Measurements from ENCODE around the gene EZR.

Gene EZR

DNA sequence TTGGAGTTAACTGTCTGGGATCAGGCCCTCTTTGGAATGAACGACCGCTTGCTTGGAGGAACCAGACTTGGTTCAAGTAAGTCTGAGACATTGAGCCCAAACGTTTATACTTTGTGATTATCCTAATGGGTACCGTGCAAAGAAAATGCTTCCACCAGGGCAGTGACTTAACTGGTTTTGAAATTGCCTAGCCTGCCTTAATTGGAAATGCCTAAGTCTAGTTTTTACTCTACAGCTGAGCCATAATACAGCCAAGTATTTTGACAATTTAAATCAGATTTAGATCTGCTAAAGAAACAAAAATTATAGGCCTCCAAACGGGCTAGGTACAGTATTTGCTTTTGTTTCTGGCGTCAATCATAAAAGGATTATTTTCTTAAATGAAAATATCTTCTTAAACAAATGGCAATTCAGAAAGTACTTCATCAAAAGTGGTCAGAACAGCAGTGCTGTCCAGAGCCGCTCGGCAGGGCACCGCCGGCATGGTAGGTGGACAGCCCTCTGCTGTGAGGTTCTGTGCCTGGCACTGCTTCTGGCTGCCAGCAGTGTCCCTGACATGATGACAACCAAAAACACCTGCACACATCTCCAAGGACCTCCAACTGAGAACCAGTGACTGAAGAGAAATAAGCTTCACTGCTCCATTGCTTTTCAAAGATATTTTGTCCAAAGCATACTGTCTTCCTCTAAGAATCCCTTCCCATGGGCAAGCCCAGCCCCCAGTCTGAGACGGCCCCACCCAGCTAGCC is 55.6 kb downstream of the EZR start:
- DNase-seq (ENCODE audit: low spot score): no peak
- no peak for FAIRE-seq

DNA sequence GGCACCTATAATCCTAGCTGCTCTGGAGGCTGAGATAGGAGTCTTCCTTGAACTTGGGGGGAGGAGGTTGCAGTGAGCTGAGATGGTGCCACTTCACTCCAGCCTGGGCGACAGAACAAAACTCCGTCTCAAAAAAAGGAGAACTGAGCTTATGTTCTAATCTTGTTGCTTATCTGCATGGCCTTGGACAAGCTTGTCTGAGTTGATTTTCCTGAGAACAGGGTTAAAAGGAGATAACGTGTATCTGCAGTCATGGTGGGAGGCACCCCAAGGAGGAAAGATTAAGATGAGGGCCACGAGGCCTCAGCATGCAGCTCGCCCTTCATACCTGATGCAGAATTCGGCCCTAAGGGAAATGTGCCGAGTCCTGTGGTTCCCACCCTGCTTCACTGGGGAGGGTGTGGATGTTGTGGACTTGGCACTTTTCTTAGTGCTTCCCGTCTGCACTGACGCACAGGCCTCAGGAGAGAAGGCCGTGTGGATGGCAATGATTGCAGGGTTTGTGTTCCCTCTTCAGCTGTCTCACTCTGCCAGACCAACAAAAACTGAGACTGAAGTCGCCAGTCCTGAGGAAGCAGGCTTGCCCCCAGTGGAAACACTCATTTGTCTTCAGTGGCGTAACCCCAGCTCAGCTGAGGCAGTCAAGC is 56.3 kb downstream of the EZR start:
- FAIRE-seq: no peak
- no peak for DNase-seq (ENCODE audit: low spot score)

DNA sequence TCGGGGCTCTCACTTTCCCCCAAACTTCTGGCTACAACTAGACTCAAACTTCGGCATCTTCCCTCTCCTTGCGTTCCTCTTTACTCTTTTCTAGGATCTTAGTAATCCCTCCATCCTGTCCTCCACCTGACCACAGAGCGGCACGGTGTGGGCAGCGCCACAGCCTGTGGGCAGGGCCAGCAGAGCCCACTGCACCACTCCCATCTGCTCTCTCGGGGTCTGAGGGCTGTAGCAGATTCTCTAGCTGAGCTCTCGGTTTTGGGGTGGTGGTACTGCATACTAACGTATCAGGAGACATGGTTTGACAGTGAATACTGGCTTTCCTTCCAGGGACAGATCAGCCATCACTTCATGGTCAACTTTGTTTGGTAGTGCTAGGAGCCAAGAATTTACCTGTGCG is 57.4 kb downstream of the EZR start:
- FAIRE-seq (no peak), DNase-seq (ENCODE audit: low spot score) (no peak)

DNA sequence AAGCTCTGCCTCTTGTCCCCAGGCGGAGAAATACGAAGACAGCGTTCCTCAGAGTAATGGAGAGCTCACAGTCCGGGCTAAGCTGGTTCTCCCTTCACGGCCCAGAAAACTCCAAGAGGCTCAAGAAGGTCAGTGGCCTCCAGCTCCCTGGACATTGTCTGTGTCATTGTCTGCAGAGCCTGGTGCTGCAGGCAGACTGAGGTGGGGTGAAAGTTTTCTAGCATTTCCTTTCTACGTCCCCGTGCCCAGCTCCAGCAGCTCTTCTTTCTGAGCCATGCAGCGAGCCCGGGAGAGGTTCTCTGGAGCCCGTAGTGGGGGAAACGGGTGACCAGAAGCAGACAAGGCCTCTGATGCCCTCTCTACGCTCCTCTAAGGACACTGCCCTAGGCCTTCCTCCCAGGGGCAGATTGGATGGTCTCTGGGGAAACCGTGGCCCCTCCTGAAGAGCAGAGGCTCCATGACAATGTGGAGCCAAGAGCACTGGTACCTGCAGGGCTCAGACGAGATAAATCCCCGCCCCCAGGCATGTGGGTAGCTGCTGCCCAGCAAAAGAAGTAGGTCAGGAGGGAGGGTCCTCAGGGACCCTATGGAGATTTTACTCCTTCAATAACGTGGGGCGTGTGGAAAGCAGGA is 58.4 kb downstream of the EZR start:
- no peak for FAIRE-seq

DNA sequence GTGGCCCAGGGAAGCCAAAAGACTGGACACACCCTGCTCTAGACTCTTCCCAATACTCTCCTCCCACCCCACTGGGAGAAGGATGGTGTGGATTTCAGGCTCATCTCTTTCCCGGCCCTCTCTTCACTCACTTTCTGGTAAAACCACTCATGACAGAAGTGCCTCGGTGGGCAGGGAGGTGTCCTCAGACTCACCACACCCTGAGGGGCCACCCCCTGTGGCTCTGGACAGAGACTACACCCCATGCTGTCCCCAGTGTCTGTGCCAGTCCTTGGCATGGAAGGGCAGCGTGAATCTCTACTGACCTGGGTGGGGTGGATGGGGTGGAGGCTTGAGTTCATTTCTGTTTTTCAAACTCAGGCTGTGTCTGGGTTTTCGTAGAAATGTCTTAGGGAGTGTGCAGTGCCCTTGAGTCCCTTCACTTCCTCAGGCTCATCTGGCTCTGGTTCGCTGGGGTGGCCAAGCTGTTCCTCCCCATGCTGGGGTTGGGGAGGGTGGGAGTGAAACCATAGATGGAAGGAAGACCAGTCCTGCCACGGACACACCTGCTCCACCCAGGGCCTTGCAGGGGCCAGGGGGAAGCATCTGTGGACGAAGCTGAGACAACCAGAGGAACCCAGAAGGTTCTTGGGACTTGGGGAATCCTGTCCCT is 59.1 kb downstream of the EZR start:
- DNase-seq (ENCODE audit: low spot score) (no peak), FAIRE-seq (peak; percentile 5)

More for the DNA sequence above, 58.4 kb downstream of the EZR start:
- DNase-seq (ENCODE audit: low spot score): no peak

DNA sequence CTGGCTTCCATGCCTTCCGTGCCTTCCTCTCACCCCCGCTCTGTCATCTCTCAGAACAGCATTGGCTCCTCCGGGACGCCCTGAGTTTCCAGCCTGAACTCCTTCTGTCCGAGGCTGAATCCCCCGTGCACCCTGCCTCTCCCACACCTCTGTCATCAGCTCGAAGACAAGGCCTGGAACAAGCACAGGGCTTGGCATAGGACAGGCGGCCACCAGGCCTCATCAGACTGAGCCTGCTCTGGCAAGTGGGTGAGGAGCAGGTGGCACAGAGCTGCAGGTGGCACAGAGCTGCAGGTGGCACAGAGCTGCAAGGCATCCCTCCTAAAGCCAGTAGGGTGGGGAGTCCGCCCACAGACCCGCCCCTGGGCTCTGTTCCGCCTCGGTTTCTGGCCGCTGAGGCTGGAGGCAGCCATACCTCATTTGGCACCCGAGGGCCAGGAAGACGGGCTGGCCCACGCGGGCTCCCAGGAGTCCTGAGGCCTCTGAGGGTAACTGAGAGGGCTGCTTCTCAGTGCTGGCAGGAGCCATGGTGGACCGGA is 60.2 kb downstream of the EZR start:
- no peak for DNase-seq (ENCODE audit: low spot score)

DNA sequence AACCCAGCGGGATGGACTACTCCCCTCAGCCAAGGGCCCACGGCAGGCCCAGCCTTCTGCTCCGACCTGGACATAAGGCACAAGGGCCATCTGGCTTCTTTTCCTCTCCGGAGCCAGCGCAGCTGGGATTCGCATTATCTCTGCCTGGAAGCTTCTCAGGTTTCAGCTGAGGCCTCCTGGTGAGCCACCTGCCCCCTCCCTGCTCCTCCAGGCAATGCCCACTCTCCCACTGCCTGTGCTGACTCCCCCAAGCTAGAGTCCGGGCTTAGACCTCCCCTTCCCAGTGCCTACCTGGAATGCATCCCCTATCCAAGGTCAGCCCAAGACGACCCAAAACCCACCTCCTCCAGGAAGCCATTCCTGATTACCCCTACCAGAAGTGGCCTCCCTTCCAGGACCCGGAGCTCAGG is 60.7 kb downstream of the EZR start:
- DNase-seq (ENCODE audit: low spot score): no peak
- no peak for FAIRE-seq

More for the DNA sequence above, 60.2 kb downstream of the EZR start:
- FAIRE-seq: no peak

DNA sequence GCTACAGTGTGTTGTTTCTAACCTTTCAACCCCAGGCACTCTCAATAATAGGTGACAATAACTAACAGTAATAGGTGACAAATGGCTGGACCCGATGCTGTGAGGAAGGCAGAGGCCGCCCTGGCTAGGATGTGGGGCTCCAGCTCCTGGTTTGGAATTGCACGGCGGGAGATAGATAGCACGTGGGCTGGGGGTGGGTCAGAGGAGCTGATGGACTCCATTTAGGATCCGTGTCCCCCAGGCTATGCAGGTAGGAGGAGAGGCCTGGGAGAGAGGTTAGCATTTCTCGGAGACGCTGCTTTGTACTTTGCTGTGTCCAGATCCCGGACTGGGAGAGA is 61.4 kb downstream of the EZR start:
- no peak for FAIRE-seq

DNA sequence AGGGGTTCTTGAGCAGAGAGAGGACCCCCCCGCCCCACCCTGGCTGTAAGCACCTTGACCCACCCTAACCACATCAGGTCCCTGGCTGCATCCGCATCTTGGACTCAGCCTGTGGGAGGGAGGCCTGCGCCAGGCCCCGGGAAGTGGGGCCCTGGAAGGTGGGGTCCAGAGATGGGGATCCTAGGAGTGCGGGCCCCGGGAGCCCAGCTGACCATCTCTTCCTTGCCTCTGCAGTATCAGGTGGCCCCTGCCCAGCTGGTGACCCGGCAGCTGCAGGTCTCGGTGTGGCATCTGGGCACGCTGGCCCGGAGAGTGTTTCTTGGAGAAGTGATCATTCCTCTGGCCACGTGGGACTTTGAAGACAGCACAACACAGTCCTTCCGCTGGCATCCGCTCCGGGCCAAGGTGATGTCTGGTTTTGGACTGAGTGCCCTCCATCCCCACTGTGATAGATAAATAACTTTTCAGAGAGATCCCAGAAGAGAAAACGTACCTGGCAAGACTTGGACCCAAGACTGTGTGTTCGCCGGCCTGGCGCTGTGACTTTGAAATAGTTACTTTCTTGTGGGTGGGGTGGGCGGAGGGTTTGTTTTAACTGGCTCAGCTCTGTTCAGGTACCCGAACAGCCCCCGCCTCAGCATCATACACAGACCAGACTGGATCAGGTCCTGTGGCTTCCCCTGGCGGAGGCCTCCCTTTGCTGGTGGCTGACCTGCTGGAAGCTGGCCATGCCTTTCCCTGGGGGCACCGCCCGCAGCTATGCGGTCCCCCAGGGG is 62.0 kb downstream of the EZR start:
- FAIRE-seq (no peak), DNase-seq (ENCODE audit: low spot score) (no peak)

More for the DNA sequence above, 61.4 kb downstream of the EZR start:
- DNase-seq (ENCODE audit: low spot score): no peak

DNA sequence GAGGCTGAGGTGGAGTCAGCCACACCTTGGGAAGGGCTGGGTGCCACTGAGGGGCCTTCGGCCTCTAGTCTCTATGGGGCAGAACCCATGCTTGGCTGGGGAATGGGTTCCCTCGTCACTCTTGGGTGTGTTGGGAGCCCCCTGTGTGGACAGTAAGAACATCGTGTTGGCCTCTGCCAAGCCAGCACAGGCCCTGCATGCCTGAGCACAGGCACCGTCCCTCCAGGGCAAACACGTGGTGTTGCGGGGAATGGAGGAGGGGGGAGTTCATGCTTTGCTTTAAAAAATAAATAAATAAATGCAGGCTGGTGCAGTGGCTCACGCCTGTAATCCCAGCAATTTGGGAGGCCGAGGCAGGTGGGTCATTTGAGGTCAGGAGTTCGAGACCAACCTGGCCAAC is 63.0 kb downstream of the EZR start:
- DNase-seq (ENCODE audit: low spot score) (no peak), FAIRE-seq (no peak)

DNA sequence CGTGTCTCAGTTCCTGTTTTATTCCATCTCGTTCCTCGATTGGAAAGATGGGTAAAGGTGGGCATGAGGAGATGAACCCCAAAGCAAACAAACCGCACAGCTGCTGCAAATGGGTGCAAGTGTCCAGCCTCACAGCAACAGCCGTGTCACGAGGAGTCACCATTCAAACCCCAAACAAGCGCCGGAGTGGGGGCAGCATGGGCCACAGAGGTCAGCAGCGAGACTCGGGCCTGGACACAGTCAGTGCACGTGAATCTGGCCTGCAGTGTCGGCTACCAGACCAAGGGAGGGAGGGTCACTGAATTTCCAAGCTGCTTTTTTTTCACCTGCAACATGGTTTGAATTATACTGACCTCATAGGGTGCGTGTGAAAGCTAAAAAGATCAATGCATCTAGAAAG is 63.5 kb downstream of the EZR start:
- DNase-seq (ENCODE audit: low spot score): no peak
- no peak for FAIRE-seq

DNA sequence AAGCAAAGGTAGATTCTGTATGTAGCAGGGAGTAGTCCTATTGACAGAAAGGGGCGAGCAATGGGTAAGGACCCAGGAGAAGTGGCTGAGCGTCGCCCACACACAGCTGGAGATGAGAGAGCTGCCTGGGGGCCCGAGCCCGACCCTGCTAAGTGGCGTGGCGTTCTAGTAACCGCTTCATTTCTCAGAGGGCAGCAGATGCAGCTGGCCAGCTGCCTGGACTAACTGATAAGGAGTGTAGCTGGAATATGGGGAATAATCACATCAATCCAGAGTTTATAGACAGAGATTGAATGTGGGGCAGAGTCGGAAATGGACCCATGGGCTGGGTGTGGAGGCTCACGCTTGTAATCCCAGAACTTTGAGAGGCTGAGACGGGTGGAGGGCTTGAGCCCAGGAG is 64.4 kb downstream of the EZR start:
- FAIRE-seq (no peak), DNase-seq (ENCODE audit: low spot score) (no peak)

DNA sequence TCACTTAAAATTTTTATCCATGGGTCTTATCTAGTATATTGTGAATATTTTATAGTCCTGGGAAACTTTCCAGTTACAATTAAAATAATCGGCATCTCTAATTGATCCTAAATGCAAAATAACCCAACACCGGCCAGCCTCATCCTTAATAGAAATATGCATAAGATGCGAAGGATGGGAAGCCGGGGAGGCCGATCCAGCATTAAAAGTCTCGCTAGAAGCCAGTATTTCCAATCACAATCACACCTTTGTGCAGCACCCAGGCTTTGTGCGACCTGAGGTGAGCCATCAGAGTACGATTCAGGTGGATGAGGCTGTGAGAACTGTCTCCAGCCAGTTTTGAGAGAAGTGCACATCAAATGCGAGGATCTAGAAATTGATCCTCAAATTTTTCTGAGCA is 65.4 kb downstream of the EZR start:
- no peak for FAIRE-seq
- no peak for DNase-seq (ENCODE audit: low spot score)

DNA sequence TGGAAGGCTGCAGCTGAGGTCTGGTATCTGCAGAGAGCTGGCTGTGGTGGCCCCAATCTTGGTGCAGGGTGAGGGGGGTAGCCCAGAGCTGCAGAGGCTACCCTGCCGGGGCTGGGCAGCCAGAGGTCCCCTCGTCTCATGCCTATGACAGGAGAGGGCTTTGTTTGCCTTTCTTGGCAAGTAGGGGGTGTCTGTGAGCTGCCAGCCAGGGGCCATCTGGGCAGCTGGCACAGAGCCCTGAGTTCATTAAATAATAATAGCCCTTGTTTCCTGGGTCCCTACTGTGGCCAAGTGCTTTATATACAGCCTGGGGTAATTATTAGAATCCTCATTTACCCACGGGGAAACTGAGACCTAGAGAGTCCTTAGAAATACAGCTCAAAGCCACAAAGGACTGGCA is 66.6 kb downstream of the EZR start:
- FAIRE-seq: no peak
- DNase-seq (ENCODE audit: low spot score): no peak

DNA sequence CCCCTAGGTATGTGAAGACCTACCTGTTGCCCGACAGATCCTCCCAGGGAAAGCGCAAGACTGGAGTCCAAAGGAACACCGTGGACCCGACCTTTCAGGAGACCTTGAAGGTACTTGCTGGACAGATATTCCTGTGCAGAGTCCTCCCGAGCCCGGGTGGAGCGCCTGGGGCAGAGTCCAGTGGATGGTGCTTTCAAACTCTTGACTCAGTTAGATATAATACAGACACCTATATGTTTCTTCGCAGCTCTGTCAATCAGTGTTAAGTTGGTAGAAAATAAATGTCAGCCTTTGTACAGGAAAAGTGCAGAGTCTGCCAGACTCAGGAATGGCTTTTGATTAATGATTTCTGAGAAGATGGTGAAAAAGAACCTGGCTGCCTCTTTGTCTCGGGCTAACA is 67.2 kb downstream of the EZR start:
- FAIRE-seq: no peak
- DNase-seq (ENCODE audit: low spot score): no peak

DNA sequence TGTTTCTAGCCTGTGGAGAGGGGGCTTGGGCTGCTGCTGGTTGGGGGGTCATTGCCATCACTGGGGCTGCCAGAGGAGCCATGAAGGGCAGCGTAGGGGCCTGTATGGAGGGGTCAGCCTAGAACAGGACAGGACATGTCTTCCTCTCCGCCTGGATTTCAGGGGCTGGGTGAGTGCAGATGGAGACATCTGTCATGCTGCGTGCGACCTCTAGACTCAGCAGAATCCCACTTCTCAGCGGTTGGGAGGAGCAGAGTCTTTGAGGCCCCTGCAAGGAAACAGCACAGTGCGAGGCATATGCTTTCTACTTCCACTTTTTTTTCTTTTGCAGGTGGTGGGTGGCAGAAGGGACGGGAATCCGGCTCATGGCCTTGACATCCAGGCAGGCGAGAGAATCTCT is 67.9 kb downstream of the EZR start:
- DNase-seq (ENCODE audit: low spot score) (no peak), FAIRE-seq (no peak)

DNA sequence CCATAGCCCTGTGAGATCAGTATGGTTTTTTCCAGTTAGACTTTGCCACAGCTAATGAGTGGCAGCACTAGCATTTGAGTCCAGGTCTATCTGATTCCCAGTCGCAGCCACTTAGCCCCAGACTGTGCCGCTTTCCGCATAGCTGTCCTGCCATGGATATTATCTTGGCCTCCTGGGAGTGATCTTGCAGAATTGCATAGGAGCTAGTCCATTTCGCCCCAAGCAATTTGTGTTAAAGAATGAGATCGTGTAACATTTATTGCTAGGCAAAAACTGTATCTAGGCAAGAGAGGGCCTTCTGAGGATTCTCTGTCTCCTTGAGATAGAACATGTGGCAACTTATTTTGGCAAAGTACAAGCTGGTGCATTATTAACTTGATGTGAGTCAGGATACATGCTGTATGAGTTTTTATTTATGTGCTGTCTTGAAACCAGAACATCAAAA is 74.2 kb downstream of the EZR start:
- FAIRE-seq (no peak), DNase-seq (ENCODE audit: low spot score) (no peak)

DNA sequence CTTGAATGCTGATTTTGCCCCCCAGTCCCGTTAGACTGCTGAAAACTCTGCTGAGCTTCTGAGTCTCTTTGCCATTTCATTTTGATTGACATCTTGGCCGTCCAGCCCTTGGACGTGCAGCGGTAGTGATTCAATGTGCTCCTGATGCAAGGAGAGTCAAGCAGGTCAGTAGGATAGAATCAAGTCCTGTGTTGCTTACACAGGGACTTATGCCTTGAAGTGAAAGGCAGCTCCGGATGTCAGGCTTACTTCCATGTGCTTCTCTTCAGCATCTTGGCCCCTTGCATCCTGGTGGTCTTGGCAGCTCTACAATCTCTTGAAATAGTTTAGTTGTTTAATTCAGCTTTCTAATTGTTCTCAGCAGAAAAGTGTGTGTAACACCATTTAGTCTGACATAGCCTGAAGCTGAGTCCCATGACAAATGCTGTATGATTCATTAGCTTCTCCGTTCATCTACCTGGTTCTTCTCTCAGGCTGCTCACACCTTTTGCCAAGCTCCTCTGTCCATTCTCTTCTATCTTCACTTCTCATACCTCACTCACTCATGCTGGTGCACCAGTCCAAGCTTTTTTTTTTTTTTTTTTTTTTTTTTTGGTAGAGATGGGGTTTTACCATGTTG is 76.0 kb downstream of the EZR start:
- DNase-seq (ENCODE audit: low spot score) (no peak), FAIRE-seq (no peak)

DNA sequence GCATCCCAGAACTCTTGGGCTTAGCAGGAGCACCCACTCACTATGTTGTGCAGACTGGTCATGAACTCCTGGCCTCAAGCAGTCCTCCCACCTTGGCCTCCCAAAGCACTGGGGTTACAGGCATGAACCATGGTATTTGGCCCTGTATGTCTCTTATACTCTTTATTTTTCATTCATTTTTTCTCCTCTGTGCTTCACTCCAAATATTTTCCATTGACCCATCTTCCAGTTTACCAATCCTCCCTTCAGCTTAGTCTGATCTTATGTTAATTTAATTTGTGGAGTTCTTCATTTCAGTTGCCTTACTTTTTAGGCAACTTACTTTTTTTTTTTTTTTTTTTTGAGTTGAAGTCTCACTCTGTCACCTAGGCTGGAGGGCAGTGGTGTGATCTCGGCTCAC is 79.5 kb downstream of the EZR start:
- DNase-seq (ENCODE audit: low spot score) (no peak), FAIRE-seq (no peak)

DNA sequence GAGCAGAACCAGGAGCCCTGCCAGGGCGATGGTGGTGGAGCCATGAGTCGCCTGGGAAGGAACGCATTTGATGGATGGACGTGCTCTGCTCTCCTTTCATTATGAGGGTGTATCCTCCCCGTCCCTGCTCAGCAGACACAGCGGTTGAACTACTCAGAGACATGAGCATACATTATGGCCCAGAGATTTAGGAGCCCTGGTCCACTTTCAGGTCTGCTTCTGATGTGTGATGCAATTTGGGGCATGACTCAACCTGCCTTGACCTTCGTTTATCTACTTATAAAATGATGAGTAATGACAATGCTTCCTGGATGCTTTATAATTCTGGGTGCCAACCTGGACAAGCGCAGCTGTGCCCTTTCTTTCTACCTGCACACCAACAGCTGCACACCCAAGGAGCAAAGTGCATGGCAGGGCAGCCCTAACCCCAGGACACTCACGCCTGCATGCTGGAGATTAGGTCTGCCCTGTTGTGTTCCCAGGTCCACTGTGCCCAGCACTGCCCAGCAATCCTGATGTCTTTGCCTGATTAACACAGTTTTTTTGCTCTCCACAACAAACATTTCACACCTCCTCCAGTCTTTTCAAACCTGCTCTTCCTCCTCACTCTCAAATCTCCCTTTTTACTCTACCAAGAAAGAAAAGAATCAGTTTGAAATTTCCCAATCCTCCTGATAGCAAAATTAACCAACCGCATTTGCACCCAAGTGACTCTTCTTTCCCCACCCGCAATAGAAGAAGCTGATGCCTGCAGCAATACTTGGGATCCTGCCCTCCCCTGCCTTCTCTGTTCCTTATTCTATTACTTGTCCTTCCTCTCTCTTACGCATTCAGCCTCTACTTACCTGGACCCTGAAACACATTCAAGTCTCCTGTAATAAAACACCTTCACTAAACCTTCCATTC is 81.2 kb downstream of the EZR start:
- DNase-seq (ENCODE audit: low spot score) (peak; percentile 68), FAIRE-seq (peak; percentile 59)
